GM12872 (cell line): ENCODE data around the gene CCDC43.

Source experiments
- CTCF ChIP-seq: IDR thresholded peaks from 3 replicates; pipeline ENCODE4 v1.5.1; 2011; ENCODE audit warnings: low read depth, mild to moderate bottlenecking, low read length, moderate library complexity; ENCODE audit not compliant: insufficient read depth

The CCDC43 gene

GRCh38 chr17:44687756-44688155, 1.8 kb downstream of the CCDC43 start:
- TF ChIP-seq CTCF: no peak

- TF ChIP-seq CTCF: no peak
These were observed 12.4 kb downstream of the CCDC43 start for GRCh38 chr17:44677136-44677535.

DNA sequence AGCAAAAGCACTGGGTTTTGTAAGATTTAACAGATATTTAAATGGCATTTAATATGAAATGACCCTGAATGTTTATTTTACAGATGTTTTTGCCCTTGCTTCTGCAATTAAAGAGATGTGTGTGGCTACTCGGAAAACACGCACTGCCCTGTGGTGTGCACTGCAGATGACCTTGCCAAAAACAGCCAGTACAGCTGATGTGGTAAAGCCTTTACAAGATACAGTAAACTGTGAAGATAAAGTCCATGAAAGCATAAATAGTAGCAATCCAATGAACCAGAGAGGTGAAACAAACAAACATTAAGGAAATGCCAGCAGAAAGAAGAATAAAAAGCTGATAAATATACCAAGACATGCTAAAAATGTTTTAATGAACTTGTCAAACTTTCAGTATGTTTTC, 15.7 kb downstream of the CCDC43 start:
- no peak for TF ChIP-seq CTCF

DNA sequence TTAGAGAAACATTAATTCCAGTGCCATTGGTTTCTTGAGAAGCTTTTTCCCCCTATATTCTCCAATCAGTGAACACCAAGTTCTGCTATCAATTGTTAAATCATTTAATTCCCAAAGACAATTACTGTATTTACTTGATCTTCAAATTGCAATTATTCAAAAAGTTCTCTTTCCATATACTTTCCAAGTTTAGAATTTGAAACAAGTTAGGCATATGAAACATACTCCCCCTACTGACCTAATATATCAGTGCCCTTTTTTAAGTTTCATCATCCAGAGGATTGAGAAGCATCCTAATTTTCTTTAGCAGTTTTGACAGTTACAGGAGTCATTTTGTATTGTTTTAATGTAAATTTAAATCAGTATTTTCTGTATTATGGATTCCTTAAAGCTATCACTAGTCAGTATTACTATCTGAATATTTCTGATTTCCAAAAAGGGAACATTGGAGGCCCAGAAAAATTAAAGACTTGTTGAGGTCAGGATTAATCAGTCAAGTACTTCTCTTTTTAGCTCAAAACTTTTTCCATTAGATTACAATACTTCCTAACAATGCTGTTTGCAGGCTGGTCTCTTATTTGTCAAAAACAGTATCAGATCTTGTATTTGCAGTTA, 17.0 kb downstream of the CCDC43 start:
- TF ChIP-seq CTCF: peak; percentile 41; the same call in 1 of the 3 replicates

DNA sequence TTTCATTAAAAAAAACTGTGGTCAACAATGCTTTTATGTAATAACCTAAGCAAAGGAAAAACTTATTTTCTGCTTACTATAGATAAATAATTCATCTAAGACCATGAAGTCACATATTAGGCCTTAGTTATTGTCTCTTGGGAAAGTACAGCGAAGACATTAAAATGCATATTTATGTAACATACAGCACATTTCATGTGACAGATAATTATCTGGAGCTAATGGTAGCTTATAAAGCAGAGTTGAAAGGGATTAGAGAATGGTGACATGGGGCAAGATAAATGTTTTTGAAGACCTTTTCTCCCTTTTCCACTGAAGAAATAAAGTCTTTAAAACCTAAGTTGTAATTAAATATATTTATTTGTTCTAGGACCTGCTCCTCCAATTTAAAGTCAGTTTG, 23.6 kb downstream of the CCDC43 start:
- TF ChIP-seq CTCF: no peak

- no peak for TF ChIP-seq CTCF
These were observed 24.7 kb downstream of the CCDC43 start for GRCh38 chr17:44664867-44665266.

DNA sequence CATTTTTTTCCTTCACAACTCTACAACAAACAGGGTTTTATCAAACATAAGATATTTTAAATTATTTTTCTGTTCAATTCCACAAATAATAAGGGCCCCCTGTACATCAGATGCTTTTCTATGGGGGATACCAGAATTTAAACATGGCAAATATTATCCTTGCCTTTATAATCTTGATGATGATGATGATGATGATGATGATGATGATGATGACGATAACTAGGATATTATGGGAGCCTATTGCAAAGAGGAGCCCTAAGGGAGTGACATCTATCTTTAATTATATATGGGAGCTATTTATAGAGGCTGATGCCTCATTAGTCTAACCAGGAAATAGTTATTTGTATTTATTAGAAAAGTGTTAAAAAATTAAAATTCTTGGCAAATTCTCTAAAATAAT, 26.5 kb downstream of the CCDC43 start:
- no peak for TF ChIP-seq CTCF
